GM10266 (cell line): ENCODE measurements around the gene NDUFA8.
A peak's percentile ranks its signal among the peaks of the same experiment; 100 is the strongest.

Experiments
- DNase-seq: peaks from one replicate; pipeline ENCODE4 v3.0.0; 2012; ENCODE audit errors: extremely low spot score
- TF ChIP-seq, protein P1 (sequence below): IDR thresholded peaks from 2 replicates; pipeline ENCODE4 v1.5.1; 2012; ENCODE audit warnings: mild to moderate bottlenecking, low read depth; ENCODE audit not compliant: control insufficient read depth, insufficient read depth; ENCODE audit errors: missing control alignments

NDUFA8 gene

DNA sequence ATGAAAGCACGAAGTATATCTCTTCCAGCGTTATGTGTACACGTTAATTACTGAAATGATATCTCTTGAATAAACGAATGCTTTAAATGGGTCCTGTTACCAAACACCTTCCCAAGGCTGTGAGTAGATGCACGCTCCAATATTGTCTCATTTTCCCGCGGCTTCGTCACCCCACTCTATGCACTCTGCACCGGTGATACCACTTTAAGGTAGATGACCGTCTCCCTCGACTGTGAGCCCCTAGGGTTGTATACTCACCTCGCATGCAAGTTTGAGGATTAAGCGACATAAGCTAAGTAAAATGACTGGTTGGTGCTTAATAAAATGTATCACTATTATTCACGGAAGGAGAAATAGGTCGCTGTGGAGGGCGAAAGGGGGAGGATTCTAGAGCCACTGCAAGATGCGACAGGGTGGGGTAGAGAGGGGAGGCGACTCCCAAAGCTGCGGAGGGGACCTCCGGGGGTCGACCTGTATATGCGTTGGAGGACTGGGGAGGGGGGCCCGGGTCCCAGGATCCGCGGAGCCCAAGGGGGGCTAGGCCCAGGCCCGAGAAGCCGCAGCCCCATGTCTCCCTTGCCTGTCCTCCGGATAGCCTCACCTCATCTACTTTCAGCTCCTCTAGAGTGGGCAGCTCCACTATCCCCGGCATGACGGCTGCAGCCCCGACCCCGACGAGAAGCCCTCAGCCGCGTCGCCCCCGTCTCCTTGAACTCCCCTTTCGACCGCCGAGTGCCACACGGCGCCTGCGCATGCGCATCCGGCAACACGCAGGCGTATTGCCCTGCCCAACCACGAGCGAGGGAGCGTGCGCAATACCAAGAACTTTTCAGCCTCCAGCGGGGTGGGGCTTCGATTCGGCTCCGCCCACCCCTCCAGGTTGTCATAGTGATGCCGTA is at the start of gene NDUFA8, which contains the start of gene MORN5:
NDUFA8 (minus strand) TSS at position 754 of the 899 bp plus-strand sequence; CDS start at position 652, 102 bp downstream.
MORN5 (plus strand) TSS at position 883 of the 899 bp plus-strand sequence. CDS start 65 bp downstream, outside the sequence.
- peak; percentile 95 for DNase-seq
- TF ChIP-seq, protein P1, sequence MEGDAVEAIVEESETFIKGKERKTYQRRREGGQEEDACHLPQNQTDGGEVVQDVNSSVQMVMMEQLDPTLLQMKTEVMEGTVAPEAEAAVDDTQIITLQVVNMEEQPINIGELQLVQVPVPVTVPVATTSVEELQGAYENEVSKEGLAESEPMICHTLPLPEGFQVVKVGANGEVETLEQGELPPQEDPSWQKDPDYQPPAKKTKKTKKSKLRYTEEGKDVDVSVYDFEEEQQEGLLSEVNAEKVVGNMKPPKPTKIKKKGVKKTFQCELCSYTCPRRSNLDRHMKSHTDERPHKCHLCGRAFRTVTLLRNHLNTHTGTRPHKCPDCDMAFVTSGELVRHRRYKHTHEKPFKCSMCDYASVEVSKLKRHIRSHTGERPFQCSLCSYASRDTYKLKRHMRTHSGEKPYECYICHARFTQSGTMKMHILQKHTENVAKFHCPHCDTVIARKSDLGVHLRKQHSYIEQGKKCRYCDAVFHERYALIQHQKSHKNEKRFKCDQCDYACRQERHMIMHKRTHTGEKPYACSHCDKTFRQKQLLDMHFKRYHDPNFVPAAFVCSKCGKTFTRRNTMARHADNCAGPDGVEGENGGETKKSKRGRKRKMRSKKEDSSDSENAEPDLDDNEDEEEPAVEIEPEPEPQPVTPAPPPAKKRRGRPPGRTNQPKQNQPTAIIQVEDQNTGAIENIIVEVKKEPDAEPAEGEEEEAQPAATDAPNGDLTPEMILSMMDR: no peak

DNA sequence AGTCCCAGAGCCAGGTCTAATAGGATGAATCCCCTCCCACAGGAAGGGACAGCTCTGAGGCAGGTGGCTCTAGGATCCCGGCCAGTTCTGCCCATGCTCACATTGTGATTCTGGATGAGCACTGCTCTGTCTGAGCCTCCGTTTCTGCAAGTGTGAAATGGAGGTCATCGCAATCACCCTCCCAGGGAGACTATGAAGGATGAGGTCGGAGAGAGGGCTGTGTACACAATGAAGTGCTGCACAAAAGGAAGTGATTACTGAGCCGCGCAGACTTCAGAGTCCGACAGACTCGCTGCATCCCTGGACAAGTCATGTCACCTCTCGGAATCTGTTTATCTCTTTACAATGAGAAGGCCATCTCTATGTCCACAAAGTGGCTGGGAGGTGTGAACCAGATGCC is 47.5 kb upstream of the NDUFA8 start:
- TF ChIP-seq, protein P1: no peak
- no peak for DNase-seq

GRCh38 chr9:122206118-122207046 is 46.8 kb upstream of the NDUFA8 start:
- TF ChIP-seq, protein P1: no peak

GRCh38 chr9:122205176-122205575 is 45.6 kb upstream of the NDUFA8 start:
- no peak for DNase-seq
- TF ChIP-seq, protein P1: no peak

More at GRCh38 chr9:122206118-122207046, 46.8 kb upstream of the NDUFA8 start:
- DNase-seq: no peak

- DNase-seq: no peak
- TF ChIP-seq, protein P1: no peak
Measured at GRCh38 chr9:122204491-122204890, 44.9 kb upstream of the NDUFA8 start.

GRCh38 chr9:122204055-122204454 is 44.5 kb upstream of the NDUFA8 start:
- DNase-seq: no peak
- TF ChIP-seq, protein P1: no peak
